GM12874 (cell line): ENCODE data around the gene HCCS.

Experiments used
- TF ChIP-seq, protein P1 (sequence below): IDR thresholded peaks from 2 replicates; pipeline ENCODE4 v1.5.1; 2011; ENCODE audit warnings: low read depth, mild to moderate bottlenecking, control low read depth, low read length, moderate library complexity; ENCODE audit not compliant: insufficient read depth

The HCCS gene

DNA sequence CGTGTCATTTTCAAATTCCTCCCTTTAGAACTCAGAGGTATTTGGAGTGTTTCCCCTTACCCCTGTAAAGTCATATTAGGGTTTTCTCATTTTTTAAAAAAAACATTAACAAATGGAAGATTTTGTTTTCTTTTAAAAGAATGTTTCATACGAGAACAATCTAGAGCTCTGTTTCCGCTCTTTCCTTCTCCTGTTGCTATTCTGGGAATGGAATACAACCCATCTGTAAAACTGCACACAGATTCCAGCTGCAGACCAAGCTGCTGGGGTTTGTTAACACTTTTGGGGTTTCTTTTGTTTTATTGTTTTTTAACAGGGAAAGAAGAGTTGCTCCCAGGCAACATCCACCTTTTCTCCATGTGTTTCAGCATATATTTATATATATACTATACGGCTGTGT is 61.3 kb downstream of the HCCS start:
- TF ChIP-seq, protein P1, sequence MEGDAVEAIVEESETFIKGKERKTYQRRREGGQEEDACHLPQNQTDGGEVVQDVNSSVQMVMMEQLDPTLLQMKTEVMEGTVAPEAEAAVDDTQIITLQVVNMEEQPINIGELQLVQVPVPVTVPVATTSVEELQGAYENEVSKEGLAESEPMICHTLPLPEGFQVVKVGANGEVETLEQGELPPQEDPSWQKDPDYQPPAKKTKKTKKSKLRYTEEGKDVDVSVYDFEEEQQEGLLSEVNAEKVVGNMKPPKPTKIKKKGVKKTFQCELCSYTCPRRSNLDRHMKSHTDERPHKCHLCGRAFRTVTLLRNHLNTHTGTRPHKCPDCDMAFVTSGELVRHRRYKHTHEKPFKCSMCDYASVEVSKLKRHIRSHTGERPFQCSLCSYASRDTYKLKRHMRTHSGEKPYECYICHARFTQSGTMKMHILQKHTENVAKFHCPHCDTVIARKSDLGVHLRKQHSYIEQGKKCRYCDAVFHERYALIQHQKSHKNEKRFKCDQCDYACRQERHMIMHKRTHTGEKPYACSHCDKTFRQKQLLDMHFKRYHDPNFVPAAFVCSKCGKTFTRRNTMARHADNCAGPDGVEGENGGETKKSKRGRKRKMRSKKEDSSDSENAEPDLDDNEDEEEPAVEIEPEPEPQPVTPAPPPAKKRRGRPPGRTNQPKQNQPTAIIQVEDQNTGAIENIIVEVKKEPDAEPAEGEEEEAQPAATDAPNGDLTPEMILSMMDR: no peak
